Measurements from ENCODE around the gene B4GALNT3.

The B4GALNT3 gene

GRCh38 chr12:593396-594270 is 133.9 kb downstream of the B4GALNT3 start:
- H3K4me2 ChIP-seq: peak overlapping the region; percentile 44 to 97 (median 62)

DNA sequence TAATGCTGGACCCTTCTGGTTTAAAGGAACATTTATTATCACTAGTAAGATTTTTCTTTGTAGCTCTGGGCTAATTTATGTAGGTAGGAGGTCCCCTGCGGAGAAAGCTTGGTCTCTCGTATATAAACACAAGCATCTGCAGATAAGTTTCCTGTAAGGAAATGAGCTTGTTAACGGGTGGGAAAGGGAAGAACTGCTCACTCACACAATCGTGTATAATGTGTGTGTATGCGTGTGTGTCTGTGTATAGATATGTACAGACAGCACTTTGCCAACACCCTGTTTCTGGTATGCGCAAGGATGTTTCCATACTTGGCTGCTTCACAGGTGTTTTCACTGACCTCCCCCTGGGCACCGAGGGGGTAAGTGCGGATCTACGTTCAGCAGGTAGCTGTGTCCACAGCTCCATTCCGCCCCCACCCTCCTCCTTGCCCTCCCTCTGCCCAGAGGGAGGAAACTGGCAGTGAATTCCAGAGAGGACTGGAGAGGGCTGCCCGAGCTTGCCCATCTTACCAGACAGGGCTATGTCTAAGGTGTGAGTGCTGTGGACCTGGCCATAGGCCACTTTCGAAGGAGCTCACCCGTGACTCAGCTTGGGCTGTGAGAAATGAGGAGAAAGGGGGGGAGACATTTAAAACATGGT is 138.3 kb downstream of the B4GALNT3 start:
- TF ChIP-seq Cebpa-rat (IDR thresholded peaks at IDR 0.05): no peak

More at GRCh38 chr12:593396-594270, 133.9 kb downstream of the B4GALNT3 start:
- peaks cover 0 to 8% (median 0%) of the 10 kb centered on the region in 11 experiments; a peak in 4 of 22 replicates for H3K9me3 ChIP-seq (replicated peaks in 1 of 11)
- H3K27me3 ChIP-seq: no peaks in the 10 kb centered on the region
- H3K4me3 ChIP-seq: no peak overlapping the region
- H4K20me1 ChIP-seq: no peaks in the 10 kb centered on the region
- no peaks in the 10 kb centered on the region for H3K36me3 ChIP-seq
- peaks cover 57 to 74% (median 68%) of the 10 kb centered on the region in 10 experiments for H3K4me1 ChIP-seq
- H3K9ac ChIP-seq: peak overlapping the region in 3 of 11 experiments; percentile 2 to 42 (median 10); a peak in 4 of 22 replicates
- TF ChIP-seq Cebpa-rat (IDR thresholded peaks at IDR 0.05): no peak
- H3K27ac ChIP-seq: peak overlapping the region in 8 of 11 experiments; percentile 9 to 83 (median 52); a peak in 13 of 22 replicates

DNA sequence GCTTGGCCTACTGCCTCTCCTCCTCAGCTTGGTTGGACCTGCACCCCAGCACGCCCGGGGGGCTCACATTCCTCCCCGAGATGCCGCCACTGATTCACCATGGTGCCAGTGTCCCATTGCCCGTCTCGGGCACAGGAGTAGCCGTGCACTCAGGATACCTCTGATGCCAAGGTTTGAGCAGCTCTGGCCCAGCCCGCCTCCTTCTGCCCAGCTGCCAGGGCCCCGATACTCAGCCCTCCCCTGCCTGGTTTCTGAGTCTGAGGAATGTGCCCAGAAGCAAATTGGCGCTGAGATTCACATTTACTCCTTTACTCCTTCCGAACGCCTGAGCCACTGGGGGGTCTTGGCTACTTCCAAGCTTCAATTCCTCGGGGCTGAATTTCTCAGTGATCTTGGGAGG is 140.0 kb downstream of the B4GALNT3 start:
- peaks cover 12 to 49% (median 26%) of the 10 kb centered on the region in 10 experiments for H3K4me1 ChIP-seq
- no peaks in the 10 kb centered on the region for H4K20me1 ChIP-seq
- no peaks in the 10 kb centered on the region for H3K27me3 ChIP-seq
- H3K9me3 ChIP-seq (replicated peaks in 1 of 11): peaks cover 0 to 4% (median 0%) of the 10 kb centered on the region in 11 experiments; a peak in 1 of 22 replicates
- no peak overlapping the region for H3K4me3 ChIP-seq
- H3K36me3 ChIP-seq: no peaks in the 10 kb centered on the region
- no peak overlapping the region for H3K4me2 ChIP-seq
- H3K9ac ChIP-seq: no peak overlapping the region
- H3K27ac ChIP-seq: no peak overlapping the region
- TF ChIP-seq Cebpa-rat (IDR thresholded peaks at IDR 0.05): no peak

More for the DNA sequence above, 138.3 kb downstream of the B4GALNT3 start:
- Histone ChIP-seq H3K4me1 (peaks cover 22 to 52% (median 31%) of the 10 kb centered on the region in 10 experiments), H3K9me3 (replicated peaks in 1 of 11) (peaks cover 0 to 4% (median 0%) of the 10 kb centered on the region in 11 experiments; a peak in 1 of 22 replicates), H3K4me2 (peak overlapping the region; percentile 52 to 72 (median 58)), H3K36me3 (no peaks in the 10 kb centered on the region), H4K20me1 (no peaks in the 10 kb centered on the region), H3K27me3 (no peaks in the 10 kb centered on the region), H3K9ac (0 out of 22 replicates have a peak overlapping the region, but pooled peaks of 1 of the 11 experiments have one; percentile 18), H3K27ac (0 out of 22 replicates have a peak overlapping the region, but pooled peaks of 1 of the 11 experiments have one; percentile 14), H3K4me3 (no peak overlapping the region)

- Histone ChIP-seq H4K20me1 (no peaks in the 10 kb centered on the region), H3K4me2 (0 out of 22 replicates have a peak overlapping the region, but pooled peaks of 2 of the 11 experiments have one; percentile 3 to 7), H3K36me3 (no peaks in the 10 kb centered on the region), H3K9ac (no peak overlapping the region), H3K4me3 (no peak overlapping the region), H3K4me1 (peaks cover 14 to 64% (median 37%) of the 10 kb centered on the region in 10 experiments), H3K9me3 (replicated peaks in 1 of 11) (no peaks in the 10 kb centered on the region), H3K27me3 (no peaks in the 10 kb centered on the region), H3K27ac (no peak overlapping the region)
- TF ChIP-seq Cebpa-rat (IDR thresholded peaks at IDR 0.05): no peak
Measured at GRCh38 chr12:601976-602699, 142.4 kb downstream of the B4GALNT3 start.

DNA sequence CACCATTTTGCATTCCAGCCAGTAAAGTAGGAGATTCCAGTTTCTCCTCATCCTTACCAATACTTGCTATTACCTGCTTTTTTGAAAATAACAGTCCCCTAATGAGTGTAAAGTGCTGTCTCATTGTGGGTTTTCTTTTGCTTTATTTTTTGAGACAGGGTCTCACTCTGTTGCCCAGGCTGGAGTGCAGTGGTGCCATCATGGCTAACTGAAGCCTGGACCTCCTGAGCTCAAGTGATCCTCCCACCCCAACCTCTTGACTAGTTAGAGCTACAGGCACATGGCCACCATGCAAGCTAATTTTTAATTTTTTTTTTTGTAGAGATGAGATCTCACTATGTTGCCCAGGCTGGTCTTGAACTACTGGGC is 142.9 kb downstream of the B4GALNT3 start:
- TF ChIP-seq Cebpa-rat (IDR thresholded peaks at IDR 0.05): no peak
- Histone ChIP-seq H4K20me1 (no peaks in the 10 kb centered on the region), H3K9ac (no peak overlapping the region), H3K4me1 (peaks cover 15 to 64% (median 38%) of the 10 kb centered on the region in 10 experiments), H3K9me3 (replicated peaks in 1 of 11) (no peaks in the 10 kb centered on the region), H3K4me2 (0 out of 22 replicates have a peak overlapping the region, but pooled peaks of 2 of the 11 experiments have one; percentile 3 to 7), H3K36me3 (no peaks in the 10 kb centered on the region), H3K27me3 (no peaks in the 10 kb centered on the region), H3K4me3 (no peak overlapping the region), H3K27ac (no peak overlapping the region)

- TF ChIP-seq Cebpa-rat (IDR thresholded peaks at IDR 0.05): no peak
- H3K27ac ChIP-seq: peak overlapping the region in 4 of 11 experiments; percentile 25 to 40 (median 36); a peak in 8 of 22 replicates
- H3K36me3 ChIP-seq: no peaks in the 10 kb centered on the region
- H3K4me3 ChIP-seq: no peak overlapping the region
- no peaks in the 10 kb centered on the region for H4K20me1 ChIP-seq
- H3K9me3 ChIP-seq (replicated peaks in 1 of 11): peaks cover 0 to 5% (median 0%) of the 10 kb centered on the region in 11 experiments; a peak in 1 of 22 replicates
- peaks cover 28 to 77% (median 53%) of the 10 kb centered on the region in 10 experiments for H3K4me1 ChIP-seq
- H3K4me2 ChIP-seq: peak overlapping the region in 5 of 11 experiments; percentile 34 to 92 (median 42); a peak in 10 of 22 replicates
- H3K9ac ChIP-seq: no peak overlapping the region
- no peaks in the 10 kb centered on the region for H3K27me3 ChIP-seq
Measured at GRCh38 chr12:604956-605355, 145.2 kb downstream of the B4GALNT3 start.

GRCh38 chr12:607541-608001 is 147.8 kb downstream of the B4GALNT3 start:
- Histone ChIP-seq H3K9me3 (replicated peaks in 1 of 11) (peaks cover 0 to 5% (median 0%) of the 10 kb centered on the region in 11 experiments; a peak in 1 of 22 replicates), H3K9ac (peak overlapping the region in 1 of 11 experiments; percentile 7; a peak in 1 of 22 replicates), H3K27ac (peak overlapping the region; percentile 79 to 95 (median 92); a peak in 18 of 22 replicates), H3K36me3 (no peaks in the 10 kb centered on the region), H3K4me3 (no peak overlapping the region), H3K27me3 (no peaks in the 10 kb centered on the region), H3K4me1 (peaks cover 48 to 94% (median 79%) of the 10 kb centered on the region in 10 experiments), H4K20me1 (no peaks in the 10 kb centered on the region), H3K4me2 (peak overlapping the region; percentile 45 to 92 (median 81))
- TF ChIP-seq Cebpa-rat (IDR thresholded peaks at IDR 0.05): no peak

GRCh38 chr12:608413-608812 is 148.7 kb downstream of the B4GALNT3 start:
- peaks cover 48 to 98% (median 88%) of the 10 kb centered on the region in 10 experiments for H3K4me1 ChIP-seq
- no peak overlapping the region for H3K4me3 ChIP-seq
- H3K9ac ChIP-seq: peak overlapping the region in 4 of 11 experiments; percentile 4 to 82 (median 66); a peak in 6 of 22 replicates
- peak overlapping the region; percentile 79 to 95 (median 92); a peak in 21 of 22 replicates for H3K27ac ChIP-seq
- H3K27me3 ChIP-seq: no peaks in the 10 kb centered on the region
- H4K20me1 ChIP-seq: no peaks in the 10 kb centered on the region
- H3K4me2 ChIP-seq: peak overlapping the region in 10 of 11 experiments; percentile 50 to 92 (median 82); a peak in 17 of 22 replicates
- no peaks in the 10 kb centered on the region for H3K36me3 ChIP-seq
- no peak for TF ChIP-seq Cebpa-rat (IDR thresholded peaks at IDR 0.05)
- peaks cover 0 to 5% (median 0%) of the 10 kb centered on the region in 11 experiments; a peak in 1 of 22 replicates for H3K9me3 ChIP-seq (replicated peaks in 1 of 11)
